GM12892 (cell line): Measurements from ENCODE around the gene NF2.

Source experiments
- POLR2A ChIP-seq: IDR thresholded peaks from 2 replicates; pipeline ENCODE4 v1.6.1; 2011; ENCODE audit warnings: low read depth, low read length, control low read depth
- POLR2AphosphoS5 ChIP-seq: IDR thresholded peaks from 2 replicates; pipeline ENCODE4 v1.6.1; 2011; ENCODE audit warnings: low read depth, low read length, control low read depth

DNA sequence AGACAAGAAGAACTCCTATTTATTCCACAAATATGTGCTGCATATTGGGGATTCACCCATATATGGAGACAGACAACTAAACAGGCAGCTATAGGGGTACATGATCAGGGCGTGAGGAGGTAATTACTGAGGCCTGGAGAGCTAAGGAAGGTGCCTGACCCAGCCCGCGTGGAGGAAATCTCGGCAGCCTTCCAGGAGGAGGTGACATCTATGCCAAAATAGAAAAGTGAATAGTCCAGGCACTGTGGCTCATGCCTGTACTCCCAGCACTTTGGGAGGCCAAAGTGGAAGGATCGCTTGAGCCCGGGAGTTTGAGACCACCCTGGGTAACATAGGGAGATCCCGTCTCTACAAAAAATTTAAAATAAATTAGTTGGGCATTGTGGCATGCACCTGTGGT, 36.1 kb upstream of the NF2 start:
- no peak for TF ChIP-seq POLR2AphosphoS5
- no peak for TF ChIP-seq POLR2A
